ENCODE data around the gene BTBD9. TPM values are rescaled to one million over a fixed set of nuclear protein-coding genes. Genes with fewer than 3 reads are reported as not detected.

The BTBD9 gene
- total RNA-seq, 4 donors from 2014 or later = 8.6 to 34.1 (median 30.8) TPM

- TF ChIP-seq CTCF (IDR thresholded peaks at IDR 0.05) = no peak
- no peak for TF ChIP-seq POLR2A (IDR thresholded peaks at IDR 0.05)
- TF ChIP-seq POLR2AphosphoS5 (IDR thresholded peaks at IDR 0.05) = no peak
- TF ChIP-seq EP300 (IDR thresholded peaks at IDR 0.05; ENCODE audit: low read depth) = no peak
- H3K27me3 ChIP-seq = no peaks in the 10 kb centered on the region
- no peaks in the 10 kb centered on the region for H3K9me3 ChIP-seq
- H3K36me3 ChIP-seq = peaks cover 0 to 28% (median 8%) of the 10 kb centered on the region in 4 donors
- 84 to 87% methylated on average over 4 of the region's 4 CpGs for WGBS, 2 donors (ENCODE audit: low coverage in 1 of 2)
- H3K4me3 ChIP-seq = no peak overlapping the region
- intact Hi-C loops (cut with DNase I; ENCODE audit: low total_unique reads) (no loop called here), in situ Hi-C loops (cut with MboI; ENCODE audit: low pct_ligation_motif_present in 1 of 4, low pct_unique_long_range_greater_than_20kb in 1 of 4, low sequenced_read_pairs in 3 of 4) (no loop called here)
- DNase-seq = no peak
- peaks cover 0 to 23% (median 8%) of the 10 kb centered on the region in 4 donors for H3K4me1 ChIP-seq
- H3K27ac ChIP-seq = no peak overlapping the region
Measured at GRCh38 chr6:38686270-38687042, 46.7 kb upstream of the BTBD9 start.

- Histone ChIP-seq H3K9me3 (no peaks in the 10 kb centered on the region), H3K27ac (no peak overlapping the region), H3K27me3 (no peaks in the 10 kb centered on the region), H3K36me3 (peaks cover 0 to 34% (median 8%) of the 10 kb centered on the region in 4 donors), H3K4me3 (no peak overlapping the region), H3K4me1 (peaks cover 0 to 23% (median 8%) of the 10 kb centered on the region in 4 donors)
- no peak for DNase-seq
- 92 to 98% methylated on average over 3 of the region's 3 CpGs for WGBS, 2 donors (ENCODE audit: low coverage in 1 of 2)
- intact Hi-C loops (cut with DNase I; ENCODE audit: low total_unique reads) (no loop called here), in situ Hi-C loops (cut with MboI; ENCODE audit: low pct_ligation_motif_present in 1 of 4, low pct_unique_long_range_greater_than_20kb in 1 of 4, low sequenced_read_pairs in 3 of 4) (no loop called here)
- TF ChIP-seq EP300 (IDR thresholded peaks at IDR 0.05; ENCODE audit: low read depth) (no peak), POLR2AphosphoS5 (IDR thresholded peaks at IDR 0.05) (no peak), POLR2A (IDR thresholded peaks at IDR 0.05) (no peak), CTCF (IDR thresholded peaks at IDR 0.05) (no peak)
Measured at GRCh38 chr6:38684904-38685303, 45.2 kb upstream of the BTBD9 start.

GRCh38 chr6:38684237-38684636 is 44.5 kb upstream of the BTBD9 start:
- Histone ChIP-seq H3K27ac (no peak overlapping the region), H3K4me3 (no peak overlapping the region), H3K9me3 (no peaks in the 10 kb centered on the region), H3K36me3 (peaks cover 0 to 34% (median 8%) of the 10 kb centered on the region in 4 donors), H3K27me3 (no peaks in the 10 kb centered on the region), H3K4me1 (peaks cover 0 to 23% (median 8%) of the 10 kb centered on the region in 4 donors)
- DNase-seq = no peak
- WGBS, 2 donors (ENCODE audit: low coverage in 1 of 2) = 95 to 100% methylated on average over 1 of the region's 1 CpG
- intact Hi-C loops (cut with DNase I; ENCODE audit: low total_unique reads) = no loop called here
- TF ChIP-seq CTCF (IDR thresholded peaks at IDR 0.05) (no peak), POLR2A (IDR thresholded peaks at IDR 0.05) (no peak), POLR2AphosphoS5 (IDR thresholded peaks at IDR 0.05) (no peak), EP300 (IDR thresholded peaks at IDR 0.05; ENCODE audit: low read depth) (no peak)
- in situ Hi-C loops (cut with MboI; ENCODE audit: low pct_ligation_motif_present in 1 of 4, low pct_unique_long_range_greater_than_20kb in 1 of 4, low sequenced_read_pairs in 3 of 4) = no loop called here

GRCh38 chr6:38681850-38682249 is 42.1 kb upstream of the BTBD9 start:
- peaks cover 0 to 34% (median 10%) of the 10 kb centered on the region in 4 donors for H3K36me3 ChIP-seq

More at GRCh38 chr6:38681850-38682249, 42.1 kb upstream of the BTBD9 start:
- Histone ChIP-seq H3K27ac (no peak overlapping the region), H3K4me3 (no peak overlapping the region), H3K4me1 (peaks cover 0 to 7% (median 0%) of the 10 kb centered on the region in 4 donors), H3K27me3 (no peaks in the 10 kb centered on the region), H3K9me3 (no peaks in the 10 kb centered on the region)
- WGBS, 2 donors (ENCODE audit: low coverage in 1 of 2) = 96% methylated on average over 2 of the region's 2 CpGs
- TF ChIP-seq POLR2AphosphoS5 (IDR thresholded peaks at IDR 0.05) (no peak), EP300 (IDR thresholded peaks at IDR 0.05; ENCODE audit: low read depth) (no peak), CTCF (IDR thresholded peaks at IDR 0.05) (no peak), POLR2A (IDR thresholded peaks at IDR 0.05) (no peak)
- intact Hi-C loops (cut with DNase I; ENCODE audit: low total_unique reads) = no loop called here
- in situ Hi-C loops (cut with MboI; ENCODE audit: low pct_ligation_motif_present in 1 of 4, low pct_unique_long_range_greater_than_20kb in 1 of 4, low sequenced_read_pairs in 3 of 4) = no loop called here
- DNase-seq = no peak

Measured in transverse colon (tissue), 4 donors.